ENCODE measurements around the gene TSPOAP1.
"Not testable (repeated sequence)": the region's sequence is repeated elsewhere in the genome, so short reads cannot be mapped to it uniquely, and the experiment has no call there.

Gene TSPOAP1

GRCh38 chr17:58362368-58363014 is 33.9 kb upstream of the TSPOAP1 start:
- DNase-seq: no peak

- DNase-seq: no peak
These were observed 31.9 kb upstream of the TSPOAP1 start for GRCh38 chr17:58360296-58361063.

- no peak for DNase-seq
These were observed 30.0 kb upstream of the TSPOAP1 start for GRCh38 chr17:58358408-58359172.

- no peak for DNase-seq
These were observed 29.0 kb upstream of the TSPOAP1 start for GRCh38 chr17:58357312-58358297.

GRCh38 chr17:58356231-58356630 is 27.6 kb upstream of the TSPOAP1 start:
- DNase-seq: no peak

GRCh38 chr17:58354541-58355216 is 26.1 kb upstream of the TSPOAP1 start:
- DNase-seq: no peak

- no peak for DNase-seq
These were observed 24.8 kb upstream of the TSPOAP1 start for GRCh38 chr17:58353389-58353825.

- no peak for DNase-seq
These were observed 24.2 kb upstream of the TSPOAP1 start for GRCh38 chr17:58352596-58353388.

- DNase-seq: peak; percentile 87
These were observed 23.4 kb upstream of the TSPOAP1 start, which contains the start of gene SUPT4H1 for GRCh38 chr17:58351831-58352595. Gene SUPT4H1 (minus strand): TSS chr17:58352201. CDS start chr17:58352135, 66 bp downstream.

- DNase-seq: no peak
These were observed 22.6 kb upstream of the TSPOAP1 start for GRCh38 chr17:58351182-58351581.

- no peak for DNase-seq
These were observed 19.4 kb upstream of the TSPOAP1 start for GRCh38 chr17:58348038-58348437.

GRCh38 chr17:58345500-58345899 is 16.9 kb upstream of the TSPOAP1 start:
- no peak for DNase-seq

GRCh38 chr17:58344791-58345157 is 16.2 kb upstream of the TSPOAP1 start:
- peak; percentile 69 for DNase-seq

GRCh38 chr17:58344047-58344790 is 15.6 kb upstream of the TSPOAP1 start:
- peak; percentile 93 for DNase-seq

- DNase-seq: no peak
These were observed 14.5 kb upstream of the TSPOAP1 start for GRCh38 chr17:58343131-58343530.

GRCh38 chr17:58341861-58342475 is 13.4 kb upstream of the TSPOAP1 start:
- DNase-seq: no peak

- not testable (repeated sequence) for DNase-seq
These were observed 12.7 kb upstream of the TSPOAP1 start for GRCh38 chr17:58341136-58341860.

GRCh38 chr17:58340405-58340876 is 11.8 kb upstream of the TSPOAP1 start:
- no peak for DNase-seq

All from NK-92 treated with Interleukin-12 subunit alpha and Interleukin-12 subunit beta, amount 100 ng/mL, for 24 hours (cell line).